NCI-H146 treated with DMSO at 0.1 percent for 48 hours (cell line): ENCODE measurements around the gene NMNAT1.
"Not testable (repeated sequence)": the region's sequence is repeated elsewhere in the genome, so short reads cannot be mapped to it uniquely, and the experiment has no call there.

Experiments used
- DNase-seq: peaks from one replicate; lab custom pipeline; 2025; ENCODE audit not compliant: unreplicated experiment; lab: John Stamatoyannopoulos, UW

NMNAT1 gene

GRCh38 chr1:9917901-9918300, 25.4 kb upstream of the NMNAT1 start:
- no peak for DNase-seq

GRCh38 chr1:9920606-9921005, 22.7 kb upstream of the NMNAT1 start:
- no peak for DNase-seq

- no peak for DNase-seq
Measured at GRCh38 chr1:9922342-9922741, 20.9 kb upstream of the NMNAT1 start.

GRCh38 chr1:9927259-9927658, 16.0 kb upstream of the NMNAT1 start:
- no peak for DNase-seq

GRCh38 chr1:9929431-9930385, 13.6 kb upstream of the NMNAT1 start:
- no peak for DNase-seq

GRCh38 chr1:9942399-9942938, 806 bp upstream of the NMNAT1 start:
- no peak for DNase-seq

- no peak for DNase-seq
Measured at GRCh38 chr1:9946315-9946714, 3.0 kb downstream of the NMNAT1 start.

GRCh38 chr1:9957726-9958125, 14.5 kb downstream of the NMNAT1 start:
- no peak for DNase-seq

GRCh38 chr1:9960011-9960410, 16.7 kb downstream of the NMNAT1 start:
- no peak for DNase-seq

GRCh38 chr1:9960706-9961562, 17.7 kb downstream of the NMNAT1 start:
- no peak for DNase-seq

GRCh38 chr1:9984253-9984652, 41.0 kb downstream of the NMNAT1 start:
- DNase-seq = no peak

GRCh38 chr1:9985001-9985400, 41.7 kb downstream of the NMNAT1 start:
- no peak for DNase-seq

- DNase-seq = no peak
Measured at GRCh38 chr1:9989773-9990172, 46.5 kb downstream of the NMNAT1 start.

- no peak for DNase-seq
Measured at GRCh38 chr1:9990944-9991343, 47.7 kb downstream of the NMNAT1 start.

GRCh38 chr1:9992910-9993309, 49.6 kb downstream of the NMNAT1 start:
- DNase-seq = no peak

GRCh38 chr1:9993561-9994075, 50.3 kb downstream of the NMNAT1 start:
- no peak for DNase-seq

- DNase-seq = no peak
Measured at GRCh38 chr1:9996624-9997582, 53.6 kb downstream of the NMNAT1 start, which contains the start of gene RBP7. TSS of gene RBP7 (plus strand) at chr1:9997228. CDS start at chr1:9997259, 31 bp downstream.

- no peak for DNase-seq
Measured at GRCh38 chr1:10001016-10001665, 57.9 kb downstream of the NMNAT1 start.

- DNase-seq = not testable (repeated sequence)
Measured at GRCh38 chr1:10005248-10005647, 62.0 kb downstream of the NMNAT1 start.

GRCh38 chr1:10007169-10007568, 63.9 kb downstream of the NMNAT1 start:
- no peak for DNase-seq
